Pancreas (tissue), 10 donors: Measurements from ENCODE around the gene TTLL5. TPM values are rescaled to one million over a fixed set of nuclear protein-coding genes. Genes with fewer than 3 reads are reported as not detected.

Source experiments
- ATAC-seq, 4 donors: fragments of 200-7000 bp; cut with Tn5 transposase; one replicate each; pipeline versions ENCODE4 v1.8.0 to v1.9.1; 2020; ENCODE audit warnings: mild to moderate bottlenecking in 4 of 4, moderate library complexity in 4 of 4
- DNase-seq, 6 donors: peaks; one replicate each; pipeline ENCODE4 v3.0.0-alpha.2; 2020
- FAIRE-seq: peaks from 2 replicates; lab custom pipeline; 2012; peaks lifted over from hg19 to GRCh38; lab: Jason Lieb, UNC
- H3K27ac ChIP-seq, 4 donors: fragments of 200-600 bp; sonication (generic); 1 replicate in 3 of 4; 2 replicates in 1 of 4; pipeline versions ENCODE4 v1.5.0 to v1.8.0; 2020
- H3K27me3 ChIP-seq, 4 donors: fragments of 200-600 bp; one replicate each; pipeline ENCODE4 v1.8.0; 2021
- H3K36me3 ChIP-seq, 3 donors: fragments of 200-600 bp; sonication (generic) in 1 of 3; one replicate each; pipeline versions ENCODE4 v1.5.0 to v1.8.0; 2020 to 2021
- H3K4me1 ChIP-seq, 3 donors: fragments of 200-600 bp; one replicate each; pipeline ENCODE4 v1.8.0; 2021
- H3K4me3 ChIP-seq, 4 donors: fragments of 200-600 bp; sonication (generic) in 2 of 4; one replicate each; pipeline versions ENCODE4 v1.5.0 to v1.8.0; 2020 to 2021
- H3K9me3 ChIP-seq, 4 donors: fragments of 200-600 bp; one replicate each; pipeline ENCODE4 v1.8.0; 2021
- WGBS, 2 donors: extraction: QIAGEN DNeasy Blood & Tissue Kit; methylation state at CpG; one replicate each; pipeline ENCODE4 v1.1.7; 2013; 5-methylcytosine and 5-hydroxymethylcytosine counted together
- intact Hi-C, 3 donors: fragments of 100-400 bp; cut with DNase I; formaldehyde crosslinking; loops; one replicate each; pipeline versions ENCODE4 v1.11.1 to v1.14.2; 2022
- polyA plus RNA-seq, 2 donors: library from polyadenylated mRNA; stranded (reverse); fragments of 200-250 nt; gene quantifications; one replicate each; pipeline ENCODE4 v1.2.3, GENCODE V29; 2013
- total RNA-seq, 6 donors: library from RNA; stranded (reverse); fragmentation: NEBNext Ultra II Directional in 4 of 6; extraction: Animal tissue kit (Norgen Biotek cat#: 25700) in 4 of 6; gene quantifications; one replicate each; pipeline versions ENCODE4 v1.2.1 to v1.2.4, GENCODE V29; 2021 to 2023
- TF ChIP-seq, protein P1 (sequence below), 4 donors: fragments of 200-600 bp; sonication (generic) in 3 of 4; IDR thresholded peaks; one replicate each; pipeline versions ENCODE4 v1.5.0 to v1.8.0; 2021; ENCODE audit warnings: antibody characterized with exemption in 4 of 4
- donor health status: healthy with polysubstance abuse.
- donor health status: DM: no; HTN: no; CAD: no; lungs with moderate emphysema.
- donor health status: DM: no; HTN: no; CAD: no.
- donor health status: control.
- donor health status: control.
- donor health status: Bipolar disorder and iron deficiency.
- donor health status: DM: yes; HTN: yes; CAD: no.
- donor health status: DM: no; HTN: no; CAD: no.
- donor health status: DM: no; HTN: no; CAD: no.
- donor health status: DM: yes; HTN: yes; CAD: no.

TTLL5 gene
- total and polyA plus RNA-seq, 8 donors: 7.6 to 22.6 (median 12.0) TPM

DNA sequence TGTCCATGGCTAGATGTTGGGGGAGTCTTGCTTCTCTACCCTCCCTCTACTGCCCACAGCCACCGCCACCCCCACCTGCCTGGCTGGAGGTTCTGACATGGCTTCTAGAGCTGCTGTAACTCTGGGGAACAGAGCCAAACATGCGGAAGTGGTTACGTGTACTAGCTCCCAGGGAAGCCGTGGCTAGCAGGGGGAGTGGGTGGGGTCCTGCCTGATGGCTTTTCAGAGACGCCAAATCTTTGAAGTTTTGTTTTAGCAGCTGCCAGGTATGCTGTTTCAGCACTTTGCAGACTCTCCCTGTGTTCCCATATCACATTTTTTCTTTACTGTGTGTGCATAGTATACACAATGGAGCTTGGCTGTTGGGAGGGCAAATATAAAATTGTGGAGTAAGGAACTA is 170.4 kb downstream of the TTLL5 start:
- Histone ChIP-seq H3K27ac (peak overlapping the region; percentile 78 to 90 (median 78)), H3K4me3 (peak overlapping the region in 1 of 4 donors; percentile 2)
- FAIRE-seq: no peak

DNA sequence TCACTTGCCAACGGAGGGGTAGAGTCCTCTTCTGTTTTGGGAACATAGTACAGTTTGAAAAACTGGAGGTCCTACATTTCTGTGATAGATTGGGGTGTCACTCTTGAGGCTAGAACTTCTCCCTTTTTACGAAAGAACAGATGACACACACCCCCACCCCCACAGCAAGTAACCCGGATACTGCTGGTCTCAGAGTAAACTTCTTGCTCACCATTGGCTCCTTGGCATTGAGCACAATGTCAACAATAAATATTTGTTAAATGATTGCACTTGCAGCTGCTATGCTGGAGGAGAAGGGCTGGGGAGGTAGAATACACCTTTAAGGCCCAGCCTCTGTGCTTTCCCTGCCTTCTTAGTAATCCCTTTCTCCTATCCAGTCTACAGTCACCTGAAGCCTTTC is 170.9 kb downstream of the TTLL5 start:
- ATAC-seq (peak; percentile 88 to 91 (median 90)), DNase-seq (peak in 4 of 6 donors; percentile 55 to 81 (median 74)), FAIRE-seq (no peak)
- H3K27me3 ChIP-seq: no peaks in the 10 kb centered on the region
- TF ChIP-seq, protein P1, sequence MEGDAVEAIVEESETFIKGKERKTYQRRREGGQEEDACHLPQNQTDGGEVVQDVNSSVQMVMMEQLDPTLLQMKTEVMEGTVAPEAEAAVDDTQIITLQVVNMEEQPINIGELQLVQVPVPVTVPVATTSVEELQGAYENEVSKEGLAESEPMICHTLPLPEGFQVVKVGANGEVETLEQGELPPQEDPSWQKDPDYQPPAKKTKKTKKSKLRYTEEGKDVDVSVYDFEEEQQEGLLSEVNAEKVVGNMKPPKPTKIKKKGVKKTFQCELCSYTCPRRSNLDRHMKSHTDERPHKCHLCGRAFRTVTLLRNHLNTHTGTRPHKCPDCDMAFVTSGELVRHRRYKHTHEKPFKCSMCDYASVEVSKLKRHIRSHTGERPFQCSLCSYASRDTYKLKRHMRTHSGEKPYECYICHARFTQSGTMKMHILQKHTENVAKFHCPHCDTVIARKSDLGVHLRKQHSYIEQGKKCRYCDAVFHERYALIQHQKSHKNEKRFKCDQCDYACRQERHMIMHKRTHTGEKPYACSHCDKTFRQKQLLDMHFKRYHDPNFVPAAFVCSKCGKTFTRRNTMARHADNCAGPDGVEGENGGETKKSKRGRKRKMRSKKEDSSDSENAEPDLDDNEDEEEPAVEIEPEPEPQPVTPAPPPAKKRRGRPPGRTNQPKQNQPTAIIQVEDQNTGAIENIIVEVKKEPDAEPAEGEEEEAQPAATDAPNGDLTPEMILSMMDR (IDR thresholded peaks at IDR 0.05): no peak
- H3K4me3 ChIP-seq: peak overlapping the region in 1 of 4 donors; percentile 2
- intact Hi-C loops: no loop called here
- no peaks in the 10 kb centered on the region for H3K9me3 ChIP-seq
- H3K4me1 ChIP-seq: peaks cover 0 to 22% (median 22%) of the 10 kb centered on the region in 3 donors
- 20 to 25% methylated on average over 3 of the region's 3 CpGs for WGBS, 2 donors
- peak overlapping the region; percentile 78 to 90 (median 78) for H3K27ac ChIP-seq
- no peaks in the 10 kb centered on the region for H3K36me3 ChIP-seq

More for the DNA sequence above, 170.4 kb downstream of the TTLL5 start:
- intact Hi-C loops: no loop called here
- ATAC-seq: peak; percentile 83 to 91 (median 88)
- no peaks in the 10 kb centered on the region for H3K36me3 ChIP-seq
- 11 to 12% methylated on average over 5 of the region's 5 CpGs for WGBS, 2 donors
- no peaks in the 10 kb centered on the region for H3K27me3 ChIP-seq
- peak; percentile 77 to 90 (median 88) for DNase-seq
- peaks cover 0 to 27% (median 25%) of the 10 kb centered on the region in 3 donors for H3K4me1 ChIP-seq
- TF ChIP-seq, protein P1 (IDR thresholded peaks at IDR 0.05): no peak
- no peaks in the 10 kb centered on the region for H3K9me3 ChIP-seq

DNA sequence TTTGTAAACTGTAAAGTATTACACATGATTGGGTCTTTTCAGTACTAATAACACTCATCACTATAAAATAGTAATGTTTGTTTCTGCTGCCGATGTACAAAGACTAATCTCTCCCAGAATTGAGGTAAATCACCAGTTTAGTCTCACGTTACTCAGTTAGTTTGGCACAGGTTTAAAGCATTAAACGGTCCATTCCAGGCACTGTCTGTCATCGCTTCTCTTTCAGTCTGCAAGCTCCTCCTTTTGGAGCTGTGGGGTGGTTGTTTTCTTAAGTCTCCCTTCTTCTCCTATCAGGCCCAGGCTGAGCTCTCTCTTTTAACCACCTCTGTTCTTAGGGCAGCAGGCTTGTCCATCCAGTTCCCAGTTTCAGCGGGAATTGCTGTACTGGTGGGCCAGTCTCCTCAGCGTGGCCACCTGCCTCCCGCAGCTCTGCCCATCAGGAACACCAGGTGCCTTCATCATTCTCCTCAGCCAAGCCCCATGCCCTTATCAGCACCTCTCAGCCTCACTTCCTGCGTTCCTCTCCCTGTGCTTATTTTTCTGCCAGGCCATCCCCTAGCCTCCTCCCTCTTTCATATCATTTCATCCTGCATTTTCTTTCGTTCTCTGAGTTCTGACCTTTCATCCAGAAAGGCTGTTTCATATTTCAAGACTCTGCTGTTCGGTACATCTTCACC is 171.7 kb downstream of the TTLL5 start:
- whole genome bisulfite sequencing, 2 donors: 33 to 40% methylated on average over 10 of the region's 10 CpGs
- FAIRE-seq: no peak
- Histone ChIP-seq H3K9me3 (no peaks in the 10 kb centered on the region), H3K4me1 (peaks cover 0 to 22% (median 20%) of the 10 kb centered on the region in 3 donors), H3K4me3 (no peak overlapping the region), H3K27ac (peak overlapping the region; percentile 78 to 90 (median 78)), H3K27me3 (no peaks in the 10 kb centered on the region), H3K36me3 (no peaks in the 10 kb centered on the region)
- ATAC-seq: peak; percentile 36 to 47 (median 40)
- intact Hi-C loops: no loop called here
- peak in 2 of 6 donors; percentile 21 to 27 for DNase-seq
- TF ChIP-seq, protein P1 (IDR thresholded peaks at IDR 0.05): no peak

DNA sequence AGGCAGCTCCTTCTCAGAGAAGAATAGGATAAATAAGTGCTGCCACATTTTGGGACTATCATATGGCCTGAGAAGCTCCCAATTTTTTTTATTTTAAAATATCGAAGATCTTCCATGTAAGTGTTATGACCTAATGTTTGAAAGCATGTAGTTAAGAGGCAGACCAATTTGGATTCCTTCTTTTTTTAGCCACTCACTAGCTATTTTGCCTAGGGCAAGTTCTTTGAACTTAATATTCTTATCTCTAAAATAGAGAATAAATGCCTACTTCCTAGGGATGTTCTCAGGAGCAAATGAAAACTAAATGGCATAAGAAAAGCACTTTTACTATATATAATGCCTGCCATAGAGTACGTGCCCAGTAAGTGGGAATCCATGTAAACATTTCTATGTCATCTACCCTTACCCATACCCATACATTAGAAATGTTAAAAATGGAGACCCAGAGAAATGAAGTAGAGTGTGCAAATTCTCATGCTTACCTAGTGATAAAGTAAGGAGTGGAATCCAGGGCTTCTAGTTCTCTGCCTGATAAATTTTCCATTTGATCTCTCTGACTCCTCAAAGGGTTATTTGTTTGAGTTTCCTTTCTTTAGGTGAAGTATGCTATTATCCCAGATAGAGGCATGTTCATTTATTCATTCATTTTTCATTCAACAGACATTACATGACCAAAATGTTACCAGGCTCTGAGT is 172.4 kb downstream of the TTLL5 start:
- no peak for FAIRE-seq
- ATAC-seq: no peak
- H3K36me3 ChIP-seq: no peaks in the 10 kb centered on the region
- 78 to 80% methylated on average over 2 of the region's 2 CpGs for WGBS, 2 donors
- no peak for DNase-seq
- no peaks in the 10 kb centered on the region for H3K27me3 ChIP-seq
- H3K27ac ChIP-seq: peak overlapping the region; percentile 78 to 90 (median 78)
- H3K4me3 ChIP-seq: no peak overlapping the region
- TF ChIP-seq, protein P1 (IDR thresholded peaks at IDR 0.05): no peak
- H3K9me3 ChIP-seq: no peaks in the 10 kb centered on the region
- peaks cover 0 to 22% (median 20%) of the 10 kb centered on the region in 3 donors for H3K4me1 ChIP-seq
- intact Hi-C loops: no loop called here
